K562 (cell line): Measurements from ENCODE around the gene KCNH2.

Experiments used
- GABPA ChIP-seq: fragments of 200-800 bp; sonication (Bioruptor generic); conservative IDR thresholded peaks from 2 replicates; pipeline ENCODE4 v1.6.1; 2016; ENCODE audit warnings: low read depth, missing genetic modification characterization, missing compliant biosample characterization
- REST ChIP-seq, 2 experiments: fragments of 450-650 bp; formaldehyde crosslinking in 1 of 2; IDR thresholded peaks; 2 replicates each; pipeline versions ENCODE4 v1.4.0 to v1.6.1; 2014 to 2020; ENCODE audit warnings: mild to moderate bottlenecking in 2 of 2, borderline replicate concordance in 1 of 2, low read depth in 1 of 2
- SRF ChIP-seq, 2 experiments: fragments of 250-450, 450-650 bp in 1 of 2; sonication (Bioruptor Pico) in 1 of 2; sonication (generic) in 1 of 2; formaldehyde crosslinking; IDR thresholded peaks; 2 replicates each; pipeline versions ENCODE4 v1.5.0 to v1.5.1; 2020 to 2022; ENCODE audit warnings: mild to moderate bottlenecking in 1 of 2, missing genetic modification reagents in 1 of 2

GRCh38 chr7:150965273-150965830, 12.8 kb downstream of the KCNH2 start:
- TF ChIP-seq REST (IDR thresholded peaks at IDR 0.05; ENCODE audit: borderline replicate concordance) = no peak
- no peak for TF ChIP-seq REST (CRISPR knock-in tag; IDR thresholded peaks at IDR 0.05; ENCODE audit: low read depth)
- TF ChIP-seq GABPA (tag) = no peak
- TF ChIP-seq SRF (CRISPR knock-in tag; IDR thresholded peaks at IDR 0.05) = no peak
